Fibroblast of pulmonary artery (primary cell): Measurements from ENCODE around the gene TMEM115.
A peak's percentile ranks its signal among the peaks of the same experiment; 100 is the strongest.

Experiments used
- DNase-seq: peaks from one replicate; pipeline ENCODE4 v3.0.0-alpha.2; 2010; ENCODE audit warnings: low read depth
- H3K4me3 ChIP-seq: replicated peaks from 2 replicates; pipeline ENCODE4 v1.5.1; 2011; ENCODE audit warnings: low read depth, mild to moderate bottlenecking, control low read depth, low read length, moderate library complexity
- CTCF ChIP-seq: IDR thresholded peaks from 2 replicates; pipeline ENCODE4 v1.5.1; 2011; ENCODE audit warnings: mild to moderate bottlenecking, control low read depth, low read length, inconsistent platforms; ENCODE audit errors: missing control alignments

TMEM115 gene

GRCh38 chr3:50324351-50325112, 34.8 kb downstream of the TMEM115 start:
- peak; percentile 89 for TF ChIP-seq CTCF
- peak; percentile 73 for DNase-seq
- no peak overlapping the region for H3K4me3 ChIP-seq

GRCh38 chr3:50323614-50324199, 35.6 kb downstream of the TMEM115 start:
- no peak for DNase-seq
- no peak overlapping the region for H3K4me3 ChIP-seq

GRCh38 chr3:50323092-50323600, 36.2 kb downstream of the TMEM115 start:
- H3K4me3 ChIP-seq = peak overlapping the region; percentile 79
- DNase-seq = no peak
- TF ChIP-seq CTCF = no peak

More at GRCh38 chr3:50323614-50324199, 35.6 kb downstream of the TMEM115 start:
- TF ChIP-seq CTCF = no peak

- H3K4me3 ChIP-seq = peak within 1 kb of the TSS; percentile 79
- DNase-seq = peak; percentile 62
- TF ChIP-seq CTCF = no peak
These were observed 36.8 kb downstream of the TMEM115 start, which contains the start of gene HYAL2 for GRCh38 chr3:50322386-50323091. TSS of gene HYAL2 (minus strand) at chr3:50322745. CDS start at chr3:50320489, 2,256 bp downstream.

- no peak for DNase-seq
- no peak for TF ChIP-seq CTCF
- H3K4me3 ChIP-seq = peak overlapping the region; percentile 79
These were observed 37.3 kb downstream of the TMEM115 start for GRCh38 chr3:50322115-50322385.

- H3K4me3 ChIP-seq = peak overlapping the region; percentile 79
- peak; percentile 53 for TF ChIP-seq CTCF
- DNase-seq = peak; percentile 89
These were observed 37.8 kb downstream of the TMEM115 start for GRCh38 chr3:50321336-50322114.
